ENCODE data around the gene MAD1L1. TPM values are rescaled to one million over a fixed set of nuclear protein-coding genes. Genes with fewer than 3 reads are reported as not detected.

The MAD1L1 gene
- total and polyA plus RNA-seq, 5 donors from 2014 or later: 225 to 380 (median 300) TPM

DNA sequence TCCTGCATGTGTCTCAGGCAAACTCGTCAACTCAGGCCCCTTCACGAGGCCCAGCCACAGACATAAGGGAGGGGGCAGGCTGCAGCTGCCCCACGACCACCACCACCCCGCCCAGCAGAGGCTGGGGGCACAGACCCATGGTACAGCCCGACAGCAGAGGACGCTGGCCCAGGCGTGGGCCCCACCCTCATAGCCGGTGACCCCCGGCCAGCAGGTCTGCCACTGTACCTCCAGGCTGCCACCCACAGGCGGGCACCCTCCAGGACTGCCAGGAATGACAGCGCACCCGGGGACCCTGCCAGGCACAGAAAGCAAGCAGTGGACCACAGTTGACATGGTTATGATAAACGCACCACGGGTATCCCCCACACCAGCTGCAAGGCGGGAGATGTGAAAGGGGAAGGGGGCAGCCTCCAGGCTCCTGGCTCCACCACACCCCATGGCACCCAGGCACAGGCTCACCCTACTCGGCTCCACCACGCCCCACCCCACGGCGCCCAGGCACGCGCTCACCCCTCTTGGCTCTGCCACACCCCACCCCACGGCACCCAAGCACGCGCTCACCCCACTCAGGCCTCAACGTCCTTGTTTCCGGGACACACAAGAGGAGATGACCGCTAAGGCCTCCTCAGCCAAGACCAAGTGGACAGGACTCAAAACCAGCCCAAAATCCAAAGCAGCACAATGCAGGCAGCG lies 135.9 kb downstream of the MAD1L1 start:
- H3K27me3 ChIP-seq (ENCODE audit: control insufficient read depth, insufficient read depth, low read length): no peaks in the 10 kb centered on the region
- peaks cover 18% of the 10 kb centered on the region for H3K4me1 ChIP-seq (ENCODE audit: control insufficient read depth, insufficient read depth, low read length, poor library complexity, severe bottlenecking)
- H3K4me3 Mint-ChIP-seq: no peak overlapping the region
- no peaks in the 10 kb centered on the region for H3K9me3 ChIP-seq (ENCODE audit: control insufficient read depth in 2 of 2, low read length in 2 of 2)
- H3K27ac Mint-ChIP-seq: peak overlapping the region in 2 of 3 donors; percentile 46 to 87
- peaks cover 20% of the 10 kb centered on the region for H3K36me3 Mint-ChIP-seq
- H3K36me3 ChIP-seq (ENCODE audit: control insufficient read depth, insufficient read depth, low read length): no peaks in the 10 kb centered on the region
- H3K27ac ChIP-seq (ENCODE audit: insufficient read depth, low read length, poor library complexity, severe bottlenecking): no peak overlapping the region
- DNase-seq (no peak), ATAC-seq (ENCODE audit: low read depth in 2 of 2) (no peak)
- peaks cover 10 to 50% (median 17%) of the 10 kb centered on the region in 4 donors for H3K4me1 Mint-ChIP-seq
- no peaks in the 10 kb centered on the region for H3K9me3 Mint-ChIP-seq
- H3K27me3 Mint-ChIP-seq: no peaks in the 10 kb centered on the region
- H3K4me3 ChIP-seq (ENCODE audit: low read depth, low read length): no peak overlapping the region

DNA sequence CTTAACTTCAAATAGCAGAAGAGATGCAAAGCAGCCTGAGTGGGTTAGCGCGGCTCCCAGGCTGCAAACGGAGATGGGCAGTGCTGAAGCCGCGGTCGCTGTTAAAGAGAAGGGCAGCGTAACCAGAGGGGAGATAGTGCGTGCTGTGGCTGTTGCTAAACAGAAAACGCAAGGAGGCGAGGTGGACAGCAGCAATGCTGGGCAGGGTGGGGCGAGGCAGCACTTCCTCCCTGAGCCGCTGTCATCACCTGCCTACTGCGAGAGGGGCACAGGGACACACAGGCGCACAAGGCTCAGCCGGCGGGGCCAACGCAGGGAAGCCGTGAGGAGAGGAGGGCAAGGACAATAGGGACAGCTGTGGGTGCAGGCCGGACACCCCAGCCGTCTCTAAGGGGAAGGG lies 137.3 kb downstream of the MAD1L1 start:
- Histone ChIP-seq H3K4me1 (ENCODE audit: control insufficient read depth, insufficient read depth, low read length, poor library complexity, severe bottlenecking) (peaks cover 18% of the 10 kb centered on the region), H3K27ac (ENCODE audit: insufficient read depth, low read length, poor library complexity, severe bottlenecking) (no peak overlapping the region), H3K27me3 (ENCODE audit: control insufficient read depth, insufficient read depth, low read length) (no peaks in the 10 kb centered on the region), H3K4me3 (ENCODE audit: low read depth, low read length) (no peak overlapping the region), H3K36me3 (ENCODE audit: control insufficient read depth, insufficient read depth, low read length) (no peaks in the 10 kb centered on the region), H3K9me3 (ENCODE audit: control insufficient read depth in 2 of 2, low read length in 2 of 2) (no peaks in the 10 kb centered on the region)
- no peaks in the 10 kb centered on the region for H3K9me3 Mint-ChIP-seq
- no peak for DNase-seq
- peaks cover 10 to 49% (median 17%) of the 10 kb centered on the region in 4 donors for H3K4me1 Mint-ChIP-seq
- ATAC-seq (ENCODE audit: low read depth in 2 of 2): no peak
- H3K4me3 Mint-ChIP-seq: no peak overlapping the region
- peak overlapping the region in 1 of 3 donors; percentile 51 for H3K27ac Mint-ChIP-seq
- H3K36me3 Mint-ChIP-seq: peaks cover 21% of the 10 kb centered on the region
- no peaks in the 10 kb centered on the region for H3K27me3 Mint-ChIP-seq

- Histone ChIP-seq H3K36me3 (ENCODE audit: control insufficient read depth, insufficient read depth, low read length) (no peaks in the 10 kb centered on the region), H3K9me3 (ENCODE audit: control insufficient read depth in 2 of 2, low read length in 2 of 2) (no peaks in the 10 kb centered on the region), H3K4me1 (ENCODE audit: control insufficient read depth, insufficient read depth, low read length, poor library complexity, severe bottlenecking) (peaks cover 12% of the 10 kb centered on the region), H3K4me3 (ENCODE audit: low read depth, low read length) (no peak overlapping the region), H3K27me3 (ENCODE audit: control insufficient read depth, insufficient read depth, low read length) (no peaks in the 10 kb centered on the region), H3K27ac (ENCODE audit: insufficient read depth, low read length, poor library complexity, severe bottlenecking) (no peak overlapping the region)
- Mint-ChIP-seq H3K36me3 (peaks cover 21% of the 10 kb centered on the region), H3K4me3 (no peak overlapping the region), H3K4me1 (peaks cover 2 to 40% (median 9%) of the 10 kb centered on the region in 4 donors), H3K9me3 (no peaks in the 10 kb centered on the region), H3K27ac (peak overlapping the region in 1 of 3 donors; percentile 60), H3K27me3 (no peaks in the 10 kb centered on the region)
- no peak for ATAC-seq (ENCODE audit: low read depth in 2 of 2)
- peak in 1 of 3 donors; percentile 56 for DNase-seq
Measured at GRCh38 chr7:2094454-2095045, 138.2 kb downstream of the MAD1L1 start.

DNA sequence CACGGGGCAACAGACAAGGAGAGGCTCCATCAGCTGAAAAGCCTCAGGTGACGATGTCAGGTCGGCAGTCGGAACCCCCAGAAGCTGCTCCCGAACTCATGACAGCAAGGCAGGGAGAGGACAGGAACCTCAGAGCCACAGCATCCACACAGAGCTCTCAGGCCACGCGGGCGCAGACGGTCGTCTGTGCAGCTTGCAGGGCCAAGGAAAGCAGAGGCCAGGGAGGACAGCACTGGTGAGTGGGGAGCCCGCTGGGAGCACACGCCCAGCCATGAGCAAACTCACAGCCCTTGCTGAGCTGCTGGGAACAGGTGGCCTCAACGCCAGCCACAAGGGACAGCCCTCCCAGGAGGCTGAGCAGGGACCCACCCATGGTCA lies 138.9 kb downstream of the MAD1L1 start:
- H3K27ac Mint-ChIP-seq: no peak overlapping the region
- H3K27me3 Mint-ChIP-seq: no peaks in the 10 kb centered on the region
- H3K9me3 Mint-ChIP-seq: no peaks in the 10 kb centered on the region
- H3K4me1 Mint-ChIP-seq: peaks cover 0 to 33% (median 7%) of the 10 kb centered on the region in 4 donors
- Histone ChIP-seq H3K4me1 (ENCODE audit: control insufficient read depth, insufficient read depth, low read length, poor library complexity, severe bottlenecking) (peaks cover 5% of the 10 kb centered on the region), H3K27me3 (ENCODE audit: control insufficient read depth, insufficient read depth, low read length) (no peaks in the 10 kb centered on the region), H3K4me3 (ENCODE audit: low read depth, low read length) (no peak overlapping the region), H3K9me3 (ENCODE audit: control insufficient read depth in 2 of 2, low read length in 2 of 2) (no peaks in the 10 kb centered on the region), H3K27ac (ENCODE audit: insufficient read depth, low read length, poor library complexity, severe bottlenecking) (no peak overlapping the region), H3K36me3 (ENCODE audit: control insufficient read depth, insufficient read depth, low read length) (no peaks in the 10 kb centered on the region)
- H3K4me3 Mint-ChIP-seq: no peak overlapping the region
- ATAC-seq (ENCODE audit: low read depth in 2 of 2) (no peak), DNase-seq (no peak)
- peaks cover 21% of the 10 kb centered on the region for H3K36me3 Mint-ChIP-seq

- no peak overlapping the region for H3K27ac ChIP-seq (ENCODE audit: insufficient read depth, low read length, poor library complexity, severe bottlenecking)
- no peaks in the 10 kb centered on the region for H3K36me3 ChIP-seq (ENCODE audit: control insufficient read depth, insufficient read depth, low read length)
- H3K9me3 ChIP-seq (ENCODE audit: control insufficient read depth in 2 of 2, low read length in 2 of 2): no peaks in the 10 kb centered on the region
- Mint-ChIP-seq H3K4me1 (peaks cover 0 to 28% (median 7%) of the 10 kb centered on the region in 4 donors), H3K36me3 (peaks cover 21% of the 10 kb centered on the region), H3K27ac (no peak overlapping the region), H3K27me3 (no peaks in the 10 kb centered on the region), H3K4me3 (no peak overlapping the region), H3K9me3 (no peaks in the 10 kb centered on the region)
- no peaks in the 10 kb centered on the region for H3K4me1 ChIP-seq (ENCODE audit: control insufficient read depth, insufficient read depth, low read length, poor library complexity, severe bottlenecking)
- no peaks in the 10 kb centered on the region for H3K27me3 ChIP-seq (ENCODE audit: control insufficient read depth, insufficient read depth, low read length)
- ATAC-seq (ENCODE audit: low read depth in 2 of 2) (no peak), DNase-seq (no peak)
- no peak overlapping the region for H3K4me3 ChIP-seq (ENCODE audit: low read depth, low read length)
Measured at GRCh38 chr7:2093215-2093842, 139.4 kb downstream of the MAD1L1 start.

DNA sequence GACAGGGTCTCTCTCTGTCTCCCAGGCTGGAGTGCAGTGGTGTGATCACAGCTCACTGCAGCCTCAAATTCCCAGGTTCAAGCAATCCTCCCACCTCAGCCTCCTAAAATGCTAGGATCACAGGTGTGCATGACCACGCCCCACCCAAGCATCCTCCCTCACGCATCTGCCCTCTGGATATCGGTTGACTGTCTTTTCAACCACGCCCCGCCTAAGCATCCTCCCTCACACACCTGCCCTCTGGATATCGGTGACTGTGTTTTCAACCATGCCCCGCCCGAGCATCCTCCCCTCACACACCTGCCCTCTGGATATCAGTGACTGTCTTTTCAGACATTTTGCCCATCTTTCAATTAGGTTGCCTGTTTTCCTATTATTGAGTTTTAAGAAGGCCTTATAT lies 140.5 kb downstream of the MAD1L1 start:
- Histone ChIP-seq H3K4me1 (ENCODE audit: control insufficient read depth, insufficient read depth, low read length, poor library complexity, severe bottlenecking) (no peaks in the 10 kb centered on the region), H3K9me3 (ENCODE audit: control insufficient read depth in 2 of 2, low read length in 2 of 2) (no peaks in the 10 kb centered on the region), H3K36me3 (ENCODE audit: control insufficient read depth, insufficient read depth, low read length) (no peaks in the 10 kb centered on the region), H3K27me3 (ENCODE audit: control insufficient read depth, insufficient read depth, low read length) (no peaks in the 10 kb centered on the region), H3K4me3 (ENCODE audit: low read depth, low read length) (no peak overlapping the region), H3K27ac (ENCODE audit: insufficient read depth, low read length, poor library complexity, severe bottlenecking) (no peak overlapping the region)
- Mint-ChIP-seq H3K4me3 (no peak overlapping the region), H3K27ac (peak overlapping the region in 1 of 3 donors; percentile 90), H3K36me3 (peaks cover 21% of the 10 kb centered on the region), H3K27me3 (no peaks in the 10 kb centered on the region), H3K4me1 (peaks cover 0 to 18% (median 9%) of the 10 kb centered on the region in 4 donors), H3K9me3 (no peaks in the 10 kb centered on the region)
- DNase-seq (no peak), ATAC-seq (ENCODE audit: low read depth in 2 of 2) (no peak)

DNA sequence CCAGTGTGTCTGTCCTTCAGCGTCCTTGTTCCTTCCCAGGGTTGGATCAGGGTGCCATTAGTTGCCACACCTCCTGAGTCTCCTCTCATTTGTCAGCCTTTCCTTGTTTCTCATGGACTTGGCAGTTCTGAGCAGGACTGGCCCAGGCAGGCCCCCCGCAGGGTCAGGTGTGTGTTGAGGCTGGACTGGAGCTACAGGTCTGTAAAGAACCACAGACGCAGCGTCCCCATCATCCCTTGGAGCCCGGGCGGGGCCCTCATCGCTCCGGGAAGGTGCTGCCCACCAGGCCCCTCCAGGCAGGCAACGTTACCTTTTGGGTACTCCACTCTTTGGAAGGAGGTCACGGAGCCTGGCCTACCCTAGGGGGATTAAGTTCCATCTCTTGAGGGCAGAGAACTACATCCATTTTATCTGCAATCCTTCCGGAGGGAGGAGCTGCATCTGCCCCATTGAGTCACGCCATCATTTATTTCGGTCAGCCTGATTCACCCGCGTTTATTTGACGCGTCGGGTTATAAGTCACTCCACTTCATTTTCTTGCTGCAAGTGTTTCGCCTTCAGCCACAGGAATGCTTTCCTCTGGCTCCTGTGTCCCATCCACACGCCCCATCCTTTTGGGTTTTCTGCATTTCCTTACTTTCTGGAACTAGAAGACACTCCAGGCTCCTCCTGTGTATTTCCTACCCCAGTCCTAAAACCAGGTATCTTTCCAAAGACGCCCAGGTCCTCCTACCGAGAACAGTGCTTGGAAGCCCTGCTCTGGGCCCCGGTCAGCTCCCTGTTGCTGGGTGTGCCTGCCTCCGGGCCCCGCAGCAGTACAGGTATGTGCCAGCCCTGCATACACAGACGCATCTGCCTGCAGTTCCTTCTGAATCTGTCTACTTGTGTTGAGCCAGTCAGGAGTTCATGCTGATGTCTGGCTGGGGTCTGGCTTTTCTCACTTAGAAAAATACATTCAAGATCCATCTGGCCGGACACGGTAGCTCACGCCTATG lies 141.9 kb downstream of the MAD1L1 start:
- no peak for ATAC-seq (ENCODE audit: low read depth in 2 of 2)
- H3K36me3 Mint-ChIP-seq: peaks cover 27% of the 10 kb centered on the region
- no peak overlapping the region for H3K4me3 Mint-ChIP-seq
- no peaks in the 10 kb centered on the region for H3K9me3 Mint-ChIP-seq
- H3K4me1 Mint-ChIP-seq: peaks cover 0 to 16% (median 6%) of the 10 kb centered on the region in 4 donors
- no peaks in the 10 kb centered on the region for H3K27me3 ChIP-seq (ENCODE audit: control insufficient read depth, insufficient read depth, low read length)
- H3K27ac ChIP-seq (ENCODE audit: insufficient read depth, low read length, poor library complexity, severe bottlenecking): no peak overlapping the region
- no peaks in the 10 kb centered on the region for H3K36me3 ChIP-seq (ENCODE audit: control insufficient read depth, insufficient read depth, low read length)
- H3K9me3 ChIP-seq (ENCODE audit: control insufficient read depth in 2 of 2, low read length in 2 of 2): no peaks in the 10 kb centered on the region
- no peaks in the 10 kb centered on the region for H3K27me3 Mint-ChIP-seq
- H3K4me1 ChIP-seq (ENCODE audit: control insufficient read depth, insufficient read depth, low read length, poor library complexity, severe bottlenecking): no peaks in the 10 kb centered on the region
- peak overlapping the region in 1 of 3 donors; percentile 23 for H3K27ac Mint-ChIP-seq
- H3K4me3 ChIP-seq (ENCODE audit: low read depth, low read length): no peak overlapping the region
- no peak for DNase-seq
